Spleen (tissue), 11 donors: ENCODE measurements around the gene ATXN10. TPM values are rescaled to one million over a fixed set of nuclear protein-coding genes. Genes with fewer than 3 reads are reported as not detected.

ENCODE experiments used
- DNase-seq: peaks from one replicate; pipeline ENCODE4 v3.0.0-alpha.2; 2020
- H3K27ac ChIP-seq, 8 donors: fragments of 200-600 bp; sonication (generic) in 7 of 8; 1 replicate in 4 of 8; 2 replicates in 4 of 8; pipeline versions ENCODE4 v1.5.0 to v1.8.0; 2016 to 2021; ENCODE audit warnings: inconsistent platforms in 4 of 8, mild to moderate bottlenecking in 4 of 8, moderate library complexity in 1 of 8
- H3K27me3 ChIP-seq, 7 donors: fragments of 200-600 bp; sonication (generic) in 6 of 7; replicated peaks in 1 of 7; 1 replicate in 4 of 7; 2 replicates in 3 of 7; pipeline versions ENCODE4 v1.5.0 to v1.8.0; 2016 to 2021; ENCODE audit warnings: inconsistent platforms in 3 of 7, mild to moderate bottlenecking in 1 of 7
- H3K36me3 ChIP-seq, 6 donors: fragments of 200-600 bp; sonication (generic) in 5 of 6; 1 replicate in 4 of 6; 2 replicates in 2 of 6; pipeline versions ENCODE4 v1.5.0 to v1.8.0; 2016 to 2021; ENCODE audit warnings: inconsistent platforms in 2 of 6
- H3K4me1 ChIP-seq, 6 donors: fragments of 200-600 bp; sonication (generic) in 5 of 6; 1 replicate in 3 of 6; 2 replicates in 3 of 6; pipeline versions ENCODE4 v1.5.0 to v1.8.0; 2016 to 2021; ENCODE audit warnings: inconsistent platforms in 3 of 6
- H3K4me3 ChIP-seq, 8 donors: fragments of 200-600 bp; sonication (generic) in 7 of 8; 1 replicate in 4 of 8; 2 replicates in 4 of 8; pipeline versions ENCODE4 v1.5.0 to v1.8.0; 2016 to 2021; ENCODE audit warnings: inconsistent platforms in 4 of 8, mild to moderate bottlenecking in 4 of 8, moderate library complexity in 2 of 8
- H3K9me3 ChIP-seq, 8 donors: fragments of 200-600 bp; sonication (generic) in 7 of 8; 1 replicate in 4 of 8; 2 replicates in 4 of 8; pipeline versions ENCODE4 v1.5.0 to v1.8.0; 2016 to 2021; ENCODE audit warnings: inconsistent platforms in 4 of 8
- POLR2A ChIP-seq, 3 donors: fragments of 450-650 bp; IDR thresholded peaks; one replicate each; pipeline ENCODE4 v1.5.1; 2017; ENCODE audit warnings: antibody characterized with exemption in 3 of 3, mild to moderate bottlenecking in 1 of 3
- POLR2AphosphoS5 ChIP-seq, 3 donors: sonication (generic); formaldehyde crosslinking; IDR thresholded peaks; one replicate each; pipeline ENCODE4 v1.5.1; 2017; ENCODE audit warnings: antibody characterized with exemption in 3 of 3
- WGBS, 5 donors: extraction: QIAGEN DNeasy Blood & Tissue Kit in 3 of 5; methylation state at CpG; one replicate each; pipeline versions ENCODE4 v1.1.5 to v1.1.7; 2013 to 2018; 5-methylcytosine and 5-hydroxymethylcytosine counted together
- intact Hi-C: fragments of 100-400 bp; cut with DNase I; formaldehyde crosslinking; loops from one replicate; pipeline ENCODE4 v1.15.0; 2023; ENCODE audit warnings: low total_unique reads
- polyA plus RNA-seq, 3 donors: library from polyadenylated mRNA; stranded (reverse); fragments of 200-250 nt; gene quantifications; one replicate each; pipeline ENCODE4 v1.2.1, GENCODE V29; 2013
- total RNA-seq, 7 donors: library from RNA; depleted of rRNA in 3 of 7; stranded (reverse); fragments of >200 nt in 3 of 7; fragmentation: NEBNext Ultra II Directional in 4 of 7; extraction: Animal tissue kit (Norgen Biotek cat#: 25700) in 4 of 7; gene quantifications; one replicate each; pipeline versions ENCODE4 v1.1.0 to v1.2.1, GENCODE V29; 2016 to 2021
- TF ChIP-seq, protein P1 (sequence below), 11 experiments: fragments of 200-600 bp in 7 of 11; fragments of 450-650 bp in 4 of 11; sonication (generic) in 4 of 11; IDR thresholded peaks in 8 of 11; conservative IDR thresholded peaks in 3 of 11; 1 replicate in 7 of 11; 2 replicates in 4 of 11; pipeline versions ENCODE4 v1.4.0 to v1.8.0; 2016 to 2021; ENCODE audit warnings: antibody characterized with exemption in 11 of 11, inconsistent platforms in 4 of 11, mild to moderate bottlenecking in 1 of 11
- donor health status: healthy with polysubstance abuse.
- donor health status: DM: no; HTN: no; CAD: no; lungs with moderate emphysema.
- donor health status: DM: no; HTN: no; CAD: no.
- donor health status: Bipolar disorder and iron deficiency.
- donor health status: healthy.
- donor health status: DM: no; HTN: no; CAD: no.
- donor health status: DM: yes; HTN: yes; CAD: no.

Gene ATXN10
- total and polyA plus RNA-seq, 10 donors = 46.1 to 119 (median 84.6) TPM

DNA sequence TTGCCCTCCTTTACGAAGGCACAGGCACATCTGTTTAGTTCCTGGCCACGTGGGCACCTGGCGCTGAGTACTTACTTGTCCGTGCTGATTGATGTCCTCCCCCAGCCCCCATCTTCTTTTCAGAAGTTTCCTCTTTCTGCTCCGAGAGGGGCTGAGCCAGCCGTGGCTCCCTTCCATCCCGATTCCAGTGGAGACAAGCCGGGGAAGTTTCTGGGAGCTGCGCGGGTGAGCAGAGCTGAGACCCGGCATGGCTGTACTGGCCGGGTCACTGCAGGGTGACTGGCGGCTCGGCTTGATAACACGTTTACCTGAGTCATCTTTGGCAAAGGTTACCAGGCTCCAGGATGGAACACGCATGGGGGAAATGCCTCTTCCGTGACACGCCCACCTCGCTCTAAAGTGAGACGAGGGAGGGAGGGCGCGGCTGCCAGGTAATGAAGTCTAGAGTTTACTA is 45.4 kb upstream of the ATXN10 start:
- H3K27me3 ChIP-seq = peaks cover 0 to 63% (median 9%) of the 10 kb centered on the region in 7 donors
- intact Hi-C loops = no loop called here
- H3K4me3 ChIP-seq = no peak overlapping the region
- no peaks in the 10 kb centered on the region for H3K36me3 ChIP-seq
- TF ChIP-seq, protein P1, sequence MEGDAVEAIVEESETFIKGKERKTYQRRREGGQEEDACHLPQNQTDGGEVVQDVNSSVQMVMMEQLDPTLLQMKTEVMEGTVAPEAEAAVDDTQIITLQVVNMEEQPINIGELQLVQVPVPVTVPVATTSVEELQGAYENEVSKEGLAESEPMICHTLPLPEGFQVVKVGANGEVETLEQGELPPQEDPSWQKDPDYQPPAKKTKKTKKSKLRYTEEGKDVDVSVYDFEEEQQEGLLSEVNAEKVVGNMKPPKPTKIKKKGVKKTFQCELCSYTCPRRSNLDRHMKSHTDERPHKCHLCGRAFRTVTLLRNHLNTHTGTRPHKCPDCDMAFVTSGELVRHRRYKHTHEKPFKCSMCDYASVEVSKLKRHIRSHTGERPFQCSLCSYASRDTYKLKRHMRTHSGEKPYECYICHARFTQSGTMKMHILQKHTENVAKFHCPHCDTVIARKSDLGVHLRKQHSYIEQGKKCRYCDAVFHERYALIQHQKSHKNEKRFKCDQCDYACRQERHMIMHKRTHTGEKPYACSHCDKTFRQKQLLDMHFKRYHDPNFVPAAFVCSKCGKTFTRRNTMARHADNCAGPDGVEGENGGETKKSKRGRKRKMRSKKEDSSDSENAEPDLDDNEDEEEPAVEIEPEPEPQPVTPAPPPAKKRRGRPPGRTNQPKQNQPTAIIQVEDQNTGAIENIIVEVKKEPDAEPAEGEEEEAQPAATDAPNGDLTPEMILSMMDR (IDR thresholded peaks at IDR 0.05 in 8 of 11, conservative IDR thresholded peaks at IDR 0.05 in 3 of 11) = no peak
- TF ChIP-seq POLR2A (IDR thresholded peaks at IDR 0.05) = no peak
- TF ChIP-seq POLR2AphosphoS5 (IDR thresholded peaks at IDR 0.05) = no peak
- no peak overlapping the region for H3K27ac ChIP-seq
- H3K4me1 ChIP-seq = peaks cover 0 to 10% (median 4%) of the 10 kb centered on the region in 6 donors
- WGBS, 5 donors = 74 to 80% (median 76%) methylated on average over 16 to 22 of the region's 22 CpGs
- H3K9me3 ChIP-seq = no peaks in the 10 kb centered on the region
- DNase-seq = peak; percentile 39

DNA sequence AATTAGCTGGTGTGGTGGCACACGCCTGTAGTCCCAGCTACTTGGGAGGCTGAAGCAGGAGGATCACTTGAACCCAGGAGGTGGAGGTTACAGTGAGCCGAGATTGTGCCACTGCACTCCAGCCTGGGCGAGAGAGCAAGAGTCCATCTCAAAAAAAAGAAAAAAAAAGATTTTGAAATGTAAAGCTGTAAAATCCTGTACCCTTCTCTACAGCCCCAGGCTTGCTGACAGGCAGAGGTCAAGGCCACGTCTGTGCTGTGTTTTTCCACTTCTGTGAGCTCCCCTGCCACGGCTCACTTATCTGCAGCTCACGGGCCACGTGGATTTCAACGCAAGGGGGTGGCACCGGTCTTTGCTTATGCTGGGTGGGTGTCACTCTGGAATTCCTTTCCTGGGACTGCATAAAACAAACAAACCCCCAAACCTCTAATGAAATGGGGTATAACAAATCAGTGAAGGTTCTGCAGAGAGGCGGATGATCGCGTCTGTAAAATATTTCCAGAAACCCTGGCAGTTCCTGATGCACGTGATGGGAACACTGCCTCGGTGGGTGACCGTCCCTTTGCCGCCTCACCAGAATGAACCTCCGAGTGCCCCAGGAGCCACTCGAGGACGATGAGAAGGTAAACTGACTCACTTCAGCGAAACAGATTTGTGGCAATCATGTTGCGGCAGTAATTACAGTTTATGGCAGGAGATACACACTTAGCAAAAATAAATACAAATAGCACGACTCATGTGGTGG is 44.0 kb upstream of the ATXN10 start:
- intact Hi-C loops = no loop called here

DNA sequence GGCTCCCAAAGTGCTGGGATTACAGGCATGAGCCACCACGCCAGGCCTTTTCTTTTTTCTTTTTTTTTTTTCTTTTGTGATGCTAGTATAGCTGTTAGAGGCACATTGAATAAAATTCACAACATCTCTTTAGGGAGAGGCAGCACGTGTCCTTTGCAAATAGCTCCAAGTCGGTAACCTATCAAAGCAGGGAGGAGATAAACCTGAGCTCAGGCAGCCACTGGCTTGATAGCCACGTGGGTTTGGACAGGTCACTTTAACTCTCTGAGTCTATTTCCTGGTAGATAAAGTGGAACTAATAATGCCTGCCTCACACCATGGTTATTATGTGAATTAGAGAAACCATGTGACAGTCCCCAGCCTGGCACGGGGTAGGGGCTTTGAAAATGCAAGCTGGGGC is 43.1 kb upstream of the ATXN10 start:
- H3K9me3 ChIP-seq = no peaks in the 10 kb centered on the region
- peak; percentile 21 for DNase-seq
- H3K36me3 ChIP-seq = no peaks in the 10 kb centered on the region
- 57 to 70% (median 61%) methylated on average over 4 to 5 of the region's 5 CpGs for WGBS, 5 donors
- peaks cover 0 to 10% (median 4%) of the 10 kb centered on the region in 6 donors for H3K4me1 ChIP-seq
- H3K4me3 ChIP-seq = no peak overlapping the region
- H3K27ac ChIP-seq = no peak overlapping the region
- TF ChIP-seq, protein P1 (IDR thresholded peaks at IDR 0.05 in 8 of 11, conservative IDR thresholded peaks at IDR 0.05 in 3 of 11) = no peak
- no peak for TF ChIP-seq POLR2AphosphoS5 (IDR thresholded peaks at IDR 0.05)
- TF ChIP-seq POLR2A (IDR thresholded peaks at IDR 0.05) = no peak
- intact Hi-C loops = no loop called here
- H3K27me3 ChIP-seq = peaks cover 0 to 86% (median 9%) of the 10 kb centered on the region in 7 donors

More for the DNA sequence above, 44.0 kb upstream of the ATXN10 start:
- Histone ChIP-seq H3K36me3 (no peaks in the 10 kb centered on the region), H3K27ac (no peak overlapping the region), H3K4me3 (no peak overlapping the region), H3K4me1 (peaks cover 0 to 10% (median 4%) of the 10 kb centered on the region in 6 donors), H3K9me3 (no peaks in the 10 kb centered on the region), H3K27me3 (peaks cover 0 to 77% (median 9%) of the 10 kb centered on the region in 7 donors)
- peak; percentile 24 for DNase-seq
- WGBS, 5 donors = 84 to 94% (median 89%) methylated on average over 22 of the region's 22 CpGs
- TF ChIP-seq POLR2A (IDR thresholded peaks at IDR 0.05) (no peak), POLR2AphosphoS5 (IDR thresholded peaks at IDR 0.05) (no peak)
- TF ChIP-seq, protein P1 (IDR thresholded peaks at IDR 0.05 in 8 of 11, conservative IDR thresholded peaks at IDR 0.05 in 3 of 11) = no peak

DNA sequence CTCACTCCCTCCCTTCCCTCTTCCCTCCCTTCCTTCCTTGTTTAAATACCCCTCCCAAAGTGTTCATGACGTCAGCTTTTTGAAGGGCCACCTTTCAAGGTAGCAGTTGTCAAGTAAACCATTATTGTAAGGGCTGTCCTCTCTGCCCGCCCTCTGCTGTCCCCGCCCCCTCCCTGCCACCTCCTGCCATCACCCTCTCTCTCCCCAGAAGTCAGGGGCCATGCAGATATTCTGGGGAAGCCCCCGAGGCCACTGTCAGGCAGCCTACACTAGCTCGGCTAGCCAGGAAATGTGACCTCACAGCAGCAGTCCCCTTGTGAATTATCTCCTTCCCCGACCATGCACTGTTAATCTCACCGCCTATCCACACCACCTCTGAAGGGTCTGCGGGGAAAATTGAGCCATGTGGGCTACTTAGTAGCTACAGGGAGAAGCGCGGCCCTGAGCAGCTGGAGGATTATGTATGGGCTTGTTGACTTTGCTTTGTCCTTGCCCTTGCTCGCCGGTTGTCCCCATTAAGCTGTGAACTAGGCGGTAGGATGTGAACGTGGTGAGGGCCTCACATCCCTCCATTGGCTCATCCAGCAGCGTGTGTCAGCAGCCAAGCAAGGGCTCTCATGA is 42.1 kb upstream of the ATXN10 start:
- WGBS, 5 donors = 47 to 64% (median 48%) methylated on average over 15 of the region's 15 CpGs
- DNase-seq = peak; percentile 29

More for the DNA sequence above, 42.1 kb upstream of the ATXN10 start:
- Histone ChIP-seq H3K4me3 (no peak overlapping the region), H3K4me1 (peaks cover 0 to 10% (median 4%) of the 10 kb centered on the region in 6 donors), H3K27ac (no peak overlapping the region), H3K9me3 (no peaks in the 10 kb centered on the region), H3K27me3 (peaks cover 0 to 96% (median 9%) of the 10 kb centered on the region in 7 donors), H3K36me3 (no peaks in the 10 kb centered on the region)
- intact Hi-C loops = no loop called here
- TF ChIP-seq, protein P1 (IDR thresholded peaks at IDR 0.05 in 8 of 11, conservative IDR thresholded peaks at IDR 0.05 in 3 of 11) = no peak
- TF ChIP-seq POLR2A (IDR thresholded peaks at IDR 0.05) (no peak), POLR2AphosphoS5 (IDR thresholded peaks at IDR 0.05) (no peak)
